Stimulated activated CD8-positive, alpha-beta memory T cell treated with anti-CD3 and anti-CD28 coated beads, Interleukin-7, amount 100 ng/mL, for 48 hours (primary cell): Measurements from ENCODE around the gene ZBTB38.

Experiments used
- DNase-seq, 2 donors: peaks; one replicate each; pipeline ENCODE4 v3.0.0-alpha.2; 2020; ENCODE audit warnings: low read depth in 1 of 2; ENCODE audit errors: extremely low read depth in 1 of 2

The ZBTB38 gene

GRCh38 chr3:141368062-141368924 lies at the start of gene ZBTB38:
TSS of gene ZBTB38 (plus strand) at chr3:141368504. CDS start at chr3:141442389, 73,885 bp downstream.
- DNase-seq = no peak

GRCh38 chr3:141320399-141321108 lies 47.8 kb upstream of the ZBTB38 start:
- DNase-seq = no peak

- no peak for DNase-seq
Measured at GRCh38 chr3:141321109-141321497, 47.2 kb upstream of the ZBTB38 start.

- DNase-seq = no peak
Measured at GRCh38 chr3:141323936-141324704, 44.2 kb upstream of the ZBTB38 start.

- DNase-seq = no peak
Measured at GRCh38 chr3:141326123-141326522, 42.2 kb upstream of the ZBTB38 start.

GRCh38 chr3:141326626-141327025 lies 41.7 kb upstream of the ZBTB38 start:
- DNase-seq = no peak

GRCh38 chr3:141328286-141329166 lies 39.8 kb upstream of the ZBTB38 start:
- DNase-seq = no peak

- DNase-seq = no peak
Measured at GRCh38 chr3:141330235-141330634, 38.1 kb upstream of the ZBTB38 start.

GRCh38 chr3:141330718-141331376 lies 37.5 kb upstream of the ZBTB38 start:
- DNase-seq = no peak

- DNase-seq = peak in 1 of 2 donors; percentile 11
Measured at GRCh38 chr3:141331377-141332318, 36.7 kb upstream of the ZBTB38 start.

GRCh38 chr3:141332416-141332815 lies 35.9 kb upstream of the ZBTB38 start:
- no peak for DNase-seq

GRCh38 chr3:141333836-141334626 lies 34.3 kb upstream of the ZBTB38 start:
- DNase-seq = no peak

GRCh38 chr3:141334627-141335250 lies 33.6 kb upstream of the ZBTB38 start:
- DNase-seq = no peak

- DNase-seq = no peak
Measured at GRCh38 chr3:141335531-141336061, 32.7 kb upstream of the ZBTB38 start.

GRCh38 chr3:141336672-141337522 lies 31.4 kb upstream of the ZBTB38 start:
- DNase-seq = no peak

GRCh38 chr3:141337523-141337854 lies 30.8 kb upstream of the ZBTB38 start:
- no peak for DNase-seq
